Natural killer cell (primary cell): ENCODE data around the gene HCN1. TPM values are rescaled to one million over a fixed set of nuclear protein-coding genes. Genes with fewer than 3 reads are reported as not detected.

Source experiments
- ATAC-seq, 3 donors: fragments of 150-1000 bp in 2 of 3; fragments of 200-7000 bp in 1 of 3; cut with Tn5 transposase; 1 replicate in 1 of 3; 2 replicates in 2 of 3; pipeline ENCODE4 v1.10.0; 2021; ENCODE audit warnings: mild to moderate bottlenecking in 2 of 3, moderate library complexity in 2 of 3
- DNase-seq, 2 donors: peaks; one replicate each; pipeline versions ENCODE4 v3.0.0 to v3.0.0-alpha.2; 2013 to 2021; ENCODE audit warnings: mixed read lengths in 1 of 2
- H3K27ac ChIP-seq: one replicate; pipeline ENCODE4 v1.5.1; 2013; ENCODE audit warnings: mild to moderate bottlenecking, low read length
- H3K27me3 ChIP-seq: one replicate; pipeline ENCODE4 v1.6.1; 2013; ENCODE audit warnings: low read length; ENCODE audit not compliant: control insufficient read depth, insufficient read depth
- H3K36me3 ChIP-seq: one replicate; pipeline ENCODE4 v1.6.1; 2013; ENCODE audit warnings: low read length; ENCODE audit not compliant: control insufficient read depth, insufficient read depth
- H3K4me1 ChIP-seq: one replicate; pipeline ENCODE4 v1.6.1; 2013; ENCODE audit warnings: low read length; ENCODE audit not compliant: control insufficient read depth, insufficient read depth
- H3K4me3 ChIP-seq: one replicate; pipeline ENCODE4 v1.5.1; 2013; ENCODE audit warnings: low read length
- H3K9me3 ChIP-seq: one replicate; pipeline ENCODE4 v1.6.1; 2013; ENCODE audit warnings: low read length; ENCODE audit not compliant: control insufficient read depth, insufficient read depth
- H3K27ac Mint-ChIP-seq, 2 donors: one replicate each; pipeline ENCODE4 v1.8.0; 2022; ENCODE audit warnings: mild to moderate bottlenecking in 2 of 2, mixed read lengths in 2 of 2, moderate library complexity in 1 of 2
- H3K27me3 Mint-ChIP-seq, 2 donors: one replicate each; pipeline ENCODE4 v1.8.0; 2022; ENCODE audit warnings: low read depth in 2 of 2, mixed read lengths in 2 of 2
- H3K36me3 Mint-ChIP-seq: one replicate; pipeline ENCODE4 v1.8.0; 2022; ENCODE audit warnings: mixed read lengths
- H3K4me1 Mint-ChIP-seq, 2 donors: one replicate each; pipeline ENCODE4 v1.8.0; 2022; ENCODE audit warnings: mixed read lengths in 2 of 2
- H3K4me3 Mint-ChIP-seq: one replicate; pipeline ENCODE4 v1.8.0; 2022; ENCODE audit warnings: mild to moderate bottlenecking, moderate library complexity, mixed read lengths
- H3K9me3 Mint-ChIP-seq, 2 donors: one replicate each; pipeline ENCODE4 v1.8.0; 2022; ENCODE audit warnings: mixed read lengths in 2 of 2
- CTCF ChIP-seq: fragments of 200-600 bp; IDR thresholded peaks from one replicate; pipeline ENCODE4 v1.8.0; 2022; ENCODE audit warnings: antibody characterized with exemption
- WGBS: methylation state at CpG from one replicate; pipeline ENCODE4 v1.1.7; 2013; ENCODE audit warnings: missing lambda C conversion rate; ENCODE audit not compliant: insufficient coverage; 5-methylcytosine and 5-hydroxymethylcytosine counted together
- intact Hi-C: fragments of 100-400 bp; cut with micrococcal nuclease; formaldehyde crosslinking; loops from one replicate; pipeline ENCODE4 v1.14.2; 2022
- total RNA-seq, 4 donors: library from RNA; stranded (reverse); fragments of 120-200 nt in 1 of 4; gene quantifications; one replicate each; pipeline versions ENCODE4 v1.2.3 to v1.2.4, GENCODE V29; 2013 to 2022

Gene HCN1
- total RNA-seq, 3 donors from 2014 or later (not counting 1 experiment from before 2014, with no cell fraction given) = not detected

GRCh38 chr5:45440466-45440865 is 255.7 kb downstream of the HCN1 start:
- Mint-ChIP-seq H3K9me3 (peaks cover 12 to 14% of the 10 kb centered on the region in 2 donors), H3K36me3 (peaks cover 6% of the 10 kb centered on the region), H3K4me1 (no peaks in the 10 kb centered on the region), H3K27ac (no peak overlapping the region), H3K27me3 (no peaks in the 10 kb centered on the region), H3K4me3 (no peak overlapping the region)
- intact Hi-C loops = no loop called here
- H3K4me1 ChIP-seq = no peaks in the 10 kb centered on the region
- H3K9me3 ChIP-seq = no peaks in the 10 kb centered on the region
- no peaks in the 10 kb centered on the region for H3K27me3 ChIP-seq
- TF ChIP-seq CTCF = no peak
- ATAC-seq = no peak
- no peak overlapping the region for H3K27ac ChIP-seq
- H3K4me3 ChIP-seq = no peak overlapping the region
- H3K36me3 ChIP-seq = no peaks in the 10 kb centered on the region
- WGBS = 82% methylated on average over 1 of the region's 1 CpG
- no peak for DNase-seq

GRCh38 chr5:45437752-45438151 is 258.4 kb downstream of the HCN1 start:
- no peak for ATAC-seq
- Mint-ChIP-seq H3K9me3 (peaks cover 17 to 21% of the 10 kb centered on the region in 2 donors), H3K27me3 (no peaks in the 10 kb centered on the region), H3K27ac (no peak overlapping the region), H3K4me3 (no peak overlapping the region), H3K36me3 (peaks cover 19% of the 10 kb centered on the region), H3K4me1 (no peaks in the 10 kb centered on the region)
- intact Hi-C loops = no loop called here
- H3K27me3 ChIP-seq = no peaks in the 10 kb centered on the region
- no peak overlapping the region for H3K27ac ChIP-seq
- no peaks in the 10 kb centered on the region for H3K36me3 ChIP-seq
- no peak for TF ChIP-seq CTCF
- H3K4me3 ChIP-seq = no peak overlapping the region
- DNase-seq = no peak
- H3K4me1 ChIP-seq = no peaks in the 10 kb centered on the region
- H3K9me3 ChIP-seq = peaks cover 2% of the 10 kb centered on the region

GRCh38 chr5:45417285-45417998 is 278.7 kb downstream of the HCN1 start:
- DNase-seq (no peak), ATAC-seq (no peak)
- H3K36me3 ChIP-seq = no peaks in the 10 kb centered on the region
- no peaks in the 10 kb centered on the region for H3K4me1 ChIP-seq
- H3K4me3 ChIP-seq = no peak overlapping the region
- TF ChIP-seq CTCF = no peak
- Mint-ChIP-seq H3K9me3 (peaks cover 21 to 24% of the 10 kb centered on the region in 2 donors), H3K36me3 (no peaks in the 10 kb centered on the region), H3K4me1 (no peaks in the 10 kb centered on the region), H3K27me3 (no peaks in the 10 kb centered on the region), H3K27ac (no peak overlapping the region), H3K4me3 (no peak overlapping the region)
- no peak overlapping the region for H3K27ac ChIP-seq
- no peaks in the 10 kb centered on the region for H3K27me3 ChIP-seq
- no peaks in the 10 kb centered on the region for H3K9me3 ChIP-seq
- WGBS = no CpG with 5 or more reads among the region's 2 CpGs
- intact Hi-C loops = no loop called here
